A204.1 (cell line): ENCODE data around the gene ABCF2.
A peak's percentile ranks its signal among the peaks of the same experiment; 100 is the strongest.

Experiments
- FAIRE-seq: peaks from 2 replicates; lab custom pipeline; 2012; peaks lifted over from hg19 to GRCh38; lab: Jason Lieb, UNC

ABCF2 gene

GRCh38 chr7:151226875-151227782, at the start of gene ABCF2:
ABCF2 (minus strand) TSS chr7:151227205; CDS start chr7:151226458, 747 bp downstream.
- peak; percentile 96 for FAIRE-seq

- FAIRE-seq = no peak
These were observed 49.0 kb upstream of the ABCF2 start for GRCh38 chr7:151275813-151276577.

GRCh38 chr7:151274936-151275812, 48.2 kb upstream of the ABCF2 start:
- FAIRE-seq = no peak

- FAIRE-seq = no peak
These were observed 47.4 kb upstream of the ABCF2 start for GRCh38 chr7:151274396-151274795.

GRCh38 chr7:151273651-151274390, 46.8 kb upstream of the ABCF2 start:
- FAIRE-seq = no peak

GRCh38 chr7:151272877-151273276, 45.9 kb upstream of the ABCF2 start:
- FAIRE-seq = no peak

- no peak for FAIRE-seq
These were observed 45.4 kb upstream of the ABCF2 start for GRCh38 chr7:151272405-151272804.

- FAIRE-seq = no peak
These were observed 44.8 kb upstream of the ABCF2 start for GRCh38 chr7:151271699-151272355.

GRCh38 chr7:151269511-151269910, 42.5 kb upstream of the ABCF2 start:
- no peak for FAIRE-seq

- FAIRE-seq = no peak
These were observed 38.4 kb upstream of the ABCF2 start for GRCh38 chr7:151265351-151265931.

GRCh38 chr7:151264615-151265014, 37.6 kb upstream of the ABCF2 start:
- FAIRE-seq = no peak

GRCh38 chr7:151261529-151261928, 34.5 kb upstream of the ABCF2 start:
- no peak for FAIRE-seq

- FAIRE-seq = no peak
These were observed 33.9 kb upstream of the ABCF2 start for GRCh38 chr7:151260883-151261282.

- no peak for FAIRE-seq
These were observed 33.5 kb upstream of the ABCF2 start for GRCh38 chr7:151260471-151260870.

GRCh38 chr7:151257990-151258389, 31.0 kb upstream of the ABCF2 start:
- no peak for FAIRE-seq

GRCh38 chr7:151256410-151257045, 29.5 kb upstream of the ABCF2 start:
- no peak for FAIRE-seq

GRCh38 chr7:151255390-151255789, 28.4 kb upstream of the ABCF2 start:
- FAIRE-seq = no peak

- FAIRE-seq = no peak
These were observed 27.8 kb upstream of the ABCF2 start for GRCh38 chr7:151254851-151255250.

- no peak for FAIRE-seq
These were observed 27.3 kb upstream of the ABCF2 start for GRCh38 chr7:151254316-151254715.
